Measurements from ENCODE around the gene ERP27. TPM values are rescaled to one million over a fixed set of nuclear protein-coding genes. Genes with fewer than 3 reads are reported as not detected.

ERP27 gene
- polyA plus RNA-seq, 1 of the 3 experiments (the other 2 are of a cell fraction): 0.64 TPM

GRCh38 chr12:14957551-14958168, 19.3 kb upstream of the ERP27 start:
- TF ChIP-seq POLR2AphosphoS5 (IDR thresholded peaks at IDR 0.05; ENCODE audit: low read depth, low read length): no peak
- no peak for TF ChIP-seq FOXM1 (IDR thresholded peaks at IDR 0.05; ENCODE audit: low read depth)
- no peak for TF ChIP-seq MEF2A (IDR thresholded peaks at IDR 0.05; ENCODE audit: borderline replicate concordance, low read depth)
- no peak for TF ChIP-seq FOSL2 (IDR thresholded peaks at IDR 0.05; ENCODE audit: borderline replicate concordance, low read depth)
- no peak for TF ChIP-seq CHD2 (IDR thresholded peaks at IDR 0.05; ENCODE audit: low read length, partially characterized antibody)
- TF ChIP-seq TEAD4 (IDR thresholded peaks at IDR 0.05; ENCODE audit: borderline replicate concordance, insufficient read depth): no peak
- no peak for TF ChIP-seq ELF1 (IDR thresholded peaks at IDR 0.05)
- no peak for TF ChIP-seq USF2 (IDR thresholded peaks at IDR 0.05; ENCODE audit: borderline replicate concordance, low read depth, low read length)
- no peak for TF ChIP-seq FOXJ3 (CRISPR knock-in tag; IDR thresholded peaks at IDR 0.05)
- Histone ChIP-seq H3K9me2 (no peaks in the 10 kb centered on the region), H3K79me2 (ENCODE audit: insufficient read depth) (peaks cover 86% of the 10 kb centered on the region), H3K27me3 (ENCODE audit: insufficient read depth) (no peaks in the 10 kb centered on the region), H3K9ac (peak overlapping the region; percentile 45), H3K36me3 (replicated peaks in 1 of 2; ENCODE audit: control insufficient read depth in 1 of 2, insufficient read depth in 2 of 2, low read length in 1 of 2) (no peaks in the 10 kb centered on the region), H4K20me1 (ENCODE audit: insufficient read depth) (no peaks in the 10 kb centered on the region), H3K27ac (ENCODE audit: low read depth in 2 of 2, low read length in 1 of 2) (peak overlapping the region in 1 of 2 experiments; percentile 94; a peak in 3 of 4 replicates), H3K4me2 (peak overlapping the region; percentile 82), H2AFZ (ENCODE audit: low read depth) (no peak overlapping the region), H3K4me3 (ENCODE audit: low read depth in 2 of 2, low read length in 1 of 2) (peak overlapping the region in 1 of 2 experiments; percentile 0; a peak in 1 of 4 replicates), H3F3A (replicated peaks; ENCODE audit: insufficient read depth) (peaks cover 45% of the 10 kb centered on the region), H3K9me3 (no peaks in the 10 kb centered on the region), H3K4me1 (ENCODE audit: control insufficient read depth in 1 of 2, insufficient read depth in 2 of 2, low read depth in 1 of 2, low read length in 1 of 2) (peaks cover 8 to 51% of the 10 kb centered on the region in 2 experiments)
- no peak for DNase-seq
- ChIA-PET POLR2A (no interaction called here), CTCF (interaction anchor here (2.1 kb wide), 1 partner anchor 38 kb away, joined by 5 read pairs; no protein-coding TSS in a partner anchor)
- WGBS (ENCODE audit: low lambda C conversion rate): 48% methylated on average over 5 of the region's 5 CpGs

GRCh38 chr12:14956905-14957304, 18.6 kb upstream of the ERP27 start:
- Histone ChIP-seq H3K9ac (0 out of 2 replicates have a peak overlapping the region, but pooled peaks have one; percentile 45), H3F3A (replicated peaks; ENCODE audit: insufficient read depth) (peaks cover 43% of the 10 kb centered on the region), H3K4me3 (ENCODE audit: low read depth in 2 of 2, low read length in 1 of 2) (no peak overlapping the region), H3K9me2 (no peaks in the 10 kb centered on the region), H3K36me3 (replicated peaks in 1 of 2; ENCODE audit: control insufficient read depth in 1 of 2, insufficient read depth in 2 of 2, low read length in 1 of 2) (no peaks in the 10 kb centered on the region), H2AFZ (ENCODE audit: low read depth) (no peak overlapping the region), H3K4me1 (ENCODE audit: control insufficient read depth in 1 of 2, insufficient read depth in 2 of 2, low read depth in 1 of 2, low read length in 1 of 2) (peaks cover 8 to 52% of the 10 kb centered on the region in 2 experiments), H3K4me2 (peak overlapping the region; percentile 29; the same call in 1 of the 2 replicates), H3K27me3 (ENCODE audit: insufficient read depth) (no peaks in the 10 kb centered on the region), H4K20me1 (ENCODE audit: insufficient read depth) (no peaks in the 10 kb centered on the region), H3K9me3 (no peaks in the 10 kb centered on the region), H3K79me2 (ENCODE audit: insufficient read depth) (peaks cover 86% of the 10 kb centered on the region), H3K27ac (ENCODE audit: low read depth in 2 of 2, low read length in 1 of 2) (peak overlapping the region; percentile 16 to 94; a peak in 2 of 4 replicates)
- 60% methylated on average over 2 of the region's 2 CpGs for WGBS (ENCODE audit: low lambda C conversion rate)
- TF ChIP-seq USF1 (IDR thresholded peaks at IDR 0.05; ENCODE audit: borderline replicate concordance, low read depth) (no peak), TAF1 (IDR thresholded peaks at IDR 0.05; ENCODE audit: borderline replicate concordance, low read depth, low read length) (no peak), SMC3 (IDR thresholded peaks at IDR 0.05; ENCODE audit: low read depth, low read length) (no peak), SIN3A (IDR thresholded peaks at IDR 0.05; ENCODE audit: borderline replicate concordance, low read depth, low read length) (no peak), FOXM1 (IDR thresholded peaks at IDR 0.05; ENCODE audit: low read depth) (no peak)
- POLR2A ChIA-PET: no interaction called here
- DNase-seq: no peak
- CTCF ChIA-PET: no interaction called here
